Right ventricle myocardium inferior (tissue), 1 donor: Measurements from ENCODE around the gene ZNF227. TPM values are rescaled to one million over a fixed set of nuclear protein-coding genes. Genes with fewer than 3 reads are reported as not detected.
"Not testable (repeated sequence)": the region's sequence is repeated elsewhere in the genome, so short reads cannot be mapped to it uniquely, and the experiment has no call there.

Experiments used
- ATAC-seq: fragments of 200-7000 bp; cut with Tn5 transposase; one replicate; pipeline ENCODE4 v1.9.1; 2020; ENCODE audit warnings: mild to moderate bottlenecking, moderate library complexity
- DNase-seq: peaks from one replicate; pipeline ENCODE4 v3.0.0; 2021; ENCODE audit errors: missing footprints
- intact Hi-C: fragments of 100-400 bp; cut with DNase I; formaldehyde crosslinking; loops from one replicate; pipeline ENCODE4 v1.11.0; 2022
- total RNA-seq: library from RNA; stranded (reverse); fragmentation: NEBNext Ultra II Directional; extraction: Animal tissue kit (Norgen Biotek cat#: 25700); gene quantifications from one replicate; pipeline ENCODE4 v1.2.1, GENCODE V29; 2021
- donor health status: DM: no; HTN: yes; CAD: no; lungs with severe emphysema.

Gene ZNF227
- total RNA-seq, 1 donor from 2014 or later = 13.1 TPM

DNA sequence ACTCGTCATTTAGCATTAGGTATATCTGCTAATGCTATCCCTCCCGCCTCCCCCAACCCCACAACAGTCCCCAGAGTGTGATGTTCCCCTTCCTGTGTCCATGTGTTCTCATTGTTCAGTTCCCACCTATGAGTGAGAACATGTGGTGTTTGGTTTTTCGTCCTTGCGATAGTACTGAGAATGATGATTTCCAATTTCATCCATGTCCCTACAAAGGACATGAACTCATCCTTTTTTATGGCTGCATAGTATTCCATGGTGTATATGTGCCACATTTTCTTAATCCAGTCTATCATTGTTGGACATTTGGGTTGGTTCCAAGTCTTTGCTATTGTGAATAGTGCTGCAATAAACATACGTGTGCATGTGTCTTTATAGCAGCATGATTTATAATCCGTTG lies 8.4 kb downstream of the ZNF227 start:
- ATAC-seq, DNase-seq, intact Hi-C loops: not testable (repeated sequence)

DNA sequence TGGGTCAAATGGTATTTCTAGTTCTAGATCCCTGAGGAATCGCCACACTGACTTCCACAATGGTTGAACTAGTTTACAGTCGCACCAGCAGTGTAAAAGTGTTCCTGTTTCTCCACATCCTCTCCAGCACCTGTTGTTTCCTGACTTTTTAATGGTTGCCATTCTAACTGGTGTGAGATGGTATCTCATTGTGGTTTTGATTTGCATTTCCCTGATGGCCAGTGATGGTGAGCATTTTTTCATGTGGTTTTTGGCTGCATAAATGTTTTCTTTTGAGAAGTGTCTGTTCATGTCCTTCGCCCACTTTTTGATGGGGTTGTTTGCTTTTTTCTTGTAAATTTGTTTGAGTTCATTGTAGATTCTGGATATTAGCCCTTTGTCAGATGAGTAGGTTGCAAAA lies 9.0 kb downstream of the ZNF227 start:
- DNase-seq, intact Hi-C loops, ATAC-seq: not testable (repeated sequence)

DNA sequence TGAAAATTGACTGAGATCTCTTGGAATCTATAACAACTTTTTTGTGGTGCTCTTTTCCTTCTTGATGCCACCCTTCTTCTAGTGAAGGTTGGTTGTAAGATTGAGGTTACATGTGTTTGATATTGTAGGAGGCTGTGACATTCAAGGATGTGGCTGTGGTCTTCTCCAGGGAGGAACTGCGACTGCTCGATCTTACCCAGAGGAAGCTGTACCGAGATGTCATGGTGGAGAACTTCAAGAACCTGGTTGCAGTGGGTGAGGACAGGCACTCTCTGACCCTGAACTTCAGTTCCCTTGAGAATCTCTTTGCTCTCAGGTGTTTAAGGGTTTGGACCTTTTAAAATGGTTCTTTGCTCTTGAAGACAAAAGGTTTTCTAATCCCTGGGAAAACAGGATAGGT lies 16.0 kb downstream of the ZNF227 start:
- no peak for DNase-seq
- intact Hi-C loops = no loop called here
- ATAC-seq = no peak

DNA sequence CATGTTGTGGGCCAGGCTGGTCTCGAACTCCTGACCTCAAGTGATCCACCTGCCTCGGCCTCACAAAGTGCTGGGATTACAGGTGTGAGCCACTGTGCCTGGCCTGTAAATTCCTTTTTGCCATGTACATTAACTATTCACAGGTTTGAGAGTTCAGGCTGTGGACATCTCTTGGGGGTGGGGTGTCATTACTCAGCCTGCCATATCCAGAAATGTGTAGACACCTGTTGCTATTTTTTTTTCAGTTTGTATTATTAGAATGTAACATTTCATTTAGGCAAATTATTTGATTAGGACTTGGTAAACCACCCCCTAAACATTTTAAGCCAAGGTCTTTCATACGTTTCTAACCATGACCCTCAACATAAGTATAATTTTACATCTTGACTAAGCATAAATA lies 20.5 kb downstream of the ZNF227 start:
- intact Hi-C loops = no loop called here

DNA sequence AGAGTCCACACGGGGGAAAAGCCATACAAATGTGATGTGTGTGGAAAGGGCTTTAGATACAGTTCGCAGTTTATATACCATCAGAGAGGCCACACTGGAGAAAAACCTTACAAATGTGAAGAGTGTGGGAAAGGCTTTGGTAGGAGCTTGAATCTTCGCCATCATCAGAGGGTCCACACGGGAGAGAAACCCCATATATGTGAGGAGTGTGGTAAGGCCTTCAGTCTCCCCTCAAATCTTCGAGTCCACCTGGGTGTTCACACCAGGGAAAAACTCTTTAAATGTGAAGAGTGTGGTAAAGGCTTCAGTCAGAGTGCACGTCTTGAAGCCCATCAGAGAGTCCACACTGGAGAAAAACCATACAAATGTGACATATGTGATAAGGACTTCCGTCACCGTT lies 24.1 kb downstream of the ZNF227 start:
- no peak for ATAC-seq
- intact Hi-C loops = no loop called here
- no peak for DNase-seq

More for the DNA sequence above, 20.5 kb downstream of the ZNF227 start:
- DNase-seq (no peak), ATAC-seq (no peak)

DNA sequence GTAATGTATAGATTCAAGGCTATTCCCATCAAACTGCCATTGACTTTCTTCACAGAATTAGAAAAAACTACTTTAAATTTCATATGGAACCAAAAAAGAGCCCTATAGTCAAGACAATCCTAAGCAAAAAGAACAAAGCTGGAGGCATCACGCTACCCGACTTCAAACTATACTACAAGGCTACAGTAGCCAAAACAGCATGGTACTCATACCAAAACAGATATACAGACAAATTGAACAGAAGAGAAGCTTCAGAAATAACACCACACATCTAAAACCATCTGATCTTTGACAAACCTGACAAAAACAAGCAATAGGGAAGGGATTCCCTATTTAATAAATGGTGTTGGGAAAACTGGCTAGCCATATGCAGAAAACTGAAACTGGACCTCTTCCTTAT lies 40.0 kb downstream of the ZNF227 start:
- intact Hi-C loops, ATAC-seq, DNase-seq: not testable (repeated sequence)

DNA sequence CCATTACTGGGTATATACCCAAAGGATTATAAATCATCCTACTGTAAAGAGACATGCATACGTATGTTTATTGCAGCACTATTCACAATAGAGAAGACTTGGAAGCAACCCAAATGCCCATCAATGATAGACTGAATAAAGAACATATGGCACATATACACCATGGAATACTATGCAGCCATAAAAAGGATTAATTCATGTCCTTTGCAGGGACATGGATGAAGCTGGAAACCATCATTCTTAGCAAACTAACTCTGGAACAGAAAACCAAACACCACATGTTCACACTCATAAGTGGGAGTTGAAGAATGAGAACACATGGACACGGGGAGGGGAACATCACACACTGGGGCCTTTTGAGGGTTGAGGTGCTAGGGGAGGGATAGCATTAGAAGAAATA lies 41.1 kb downstream of the ZNF227 start:
- intact Hi-C loops, ATAC-seq, DNase-seq: not testable (repeated sequence)

DNA sequence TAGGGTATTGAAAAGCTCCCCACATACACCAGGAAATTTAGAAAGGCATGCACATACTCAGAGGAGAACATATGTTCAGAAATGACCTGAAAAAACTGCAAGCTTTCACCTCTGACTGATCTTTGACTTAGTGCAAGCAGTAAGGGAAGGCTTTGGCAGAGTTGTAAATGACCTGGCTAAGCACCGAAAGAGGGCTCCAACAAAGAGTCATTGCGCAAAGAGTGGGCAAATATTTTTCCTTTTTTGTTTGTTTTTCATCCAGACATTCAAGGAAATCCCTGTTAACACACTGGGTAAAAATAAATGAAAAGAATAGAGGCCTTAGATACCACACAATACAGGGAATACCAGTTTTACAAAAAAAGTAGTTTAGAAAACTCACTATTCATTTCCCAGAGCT lies 42.2 kb downstream of the ZNF227 start:
- no peak for DNase-seq
- intact Hi-C loops = no loop called here
- ATAC-seq = no peak

DNA sequence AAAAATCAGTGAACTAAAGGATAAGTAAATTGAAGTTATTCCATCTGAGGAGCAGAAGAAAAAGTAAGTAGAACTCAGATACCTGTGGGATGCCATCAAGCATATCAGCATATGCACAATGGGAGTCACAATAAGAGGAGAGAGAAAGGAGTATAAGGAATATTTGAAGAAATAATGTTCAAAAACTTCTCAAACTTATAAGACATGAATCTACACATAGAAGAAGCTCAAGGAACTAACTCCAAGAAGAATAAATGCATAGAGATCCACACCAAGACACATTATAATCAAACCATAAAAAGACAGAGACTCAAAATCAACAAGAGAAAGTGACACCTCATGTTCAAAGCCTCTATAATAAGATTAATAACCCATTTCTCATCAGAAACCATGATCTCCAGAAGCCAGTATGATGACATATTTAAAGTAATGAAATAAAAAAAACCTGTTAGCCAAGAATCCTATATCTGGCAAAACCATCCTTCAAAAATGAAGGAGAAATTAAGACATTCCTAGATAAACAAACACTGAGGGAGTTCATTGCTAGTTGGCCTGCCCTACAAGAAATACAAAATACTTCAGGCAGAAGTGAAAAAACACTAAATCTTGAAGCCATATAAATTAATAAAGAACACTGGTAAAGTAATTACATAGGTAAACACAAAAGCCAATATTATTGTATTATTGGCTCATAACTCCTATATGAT lies 43.5 kb downstream of the ZNF227 start:
- intact Hi-C loops = no loop called here

DNA sequence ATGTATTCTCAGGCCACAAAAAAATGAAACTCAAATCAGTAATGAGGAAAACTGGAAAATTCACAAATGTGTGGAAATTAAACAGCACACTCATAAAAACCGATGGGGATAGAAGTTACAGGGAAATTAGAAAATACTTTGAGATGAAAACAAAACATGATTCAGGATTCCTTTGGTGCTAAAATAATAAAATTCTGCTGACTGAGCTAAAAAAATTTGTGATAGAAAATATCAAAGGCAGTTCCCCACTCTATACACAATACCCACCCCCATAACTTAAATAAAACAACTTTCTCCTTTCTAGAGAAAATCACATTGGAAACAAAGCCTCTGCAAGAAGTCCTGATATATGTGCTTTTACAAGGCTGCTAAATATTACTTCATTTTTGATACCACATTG lies 45.8 kb downstream of the ZNF227 start:
- ATAC-seq (no peak), DNase-seq (no peak)
- intact Hi-C loops = no loop called here

More for the DNA sequence above, 43.5 kb downstream of the ZNF227 start:
- ATAC-seq = no peak
- no peak for DNase-seq

DNA sequence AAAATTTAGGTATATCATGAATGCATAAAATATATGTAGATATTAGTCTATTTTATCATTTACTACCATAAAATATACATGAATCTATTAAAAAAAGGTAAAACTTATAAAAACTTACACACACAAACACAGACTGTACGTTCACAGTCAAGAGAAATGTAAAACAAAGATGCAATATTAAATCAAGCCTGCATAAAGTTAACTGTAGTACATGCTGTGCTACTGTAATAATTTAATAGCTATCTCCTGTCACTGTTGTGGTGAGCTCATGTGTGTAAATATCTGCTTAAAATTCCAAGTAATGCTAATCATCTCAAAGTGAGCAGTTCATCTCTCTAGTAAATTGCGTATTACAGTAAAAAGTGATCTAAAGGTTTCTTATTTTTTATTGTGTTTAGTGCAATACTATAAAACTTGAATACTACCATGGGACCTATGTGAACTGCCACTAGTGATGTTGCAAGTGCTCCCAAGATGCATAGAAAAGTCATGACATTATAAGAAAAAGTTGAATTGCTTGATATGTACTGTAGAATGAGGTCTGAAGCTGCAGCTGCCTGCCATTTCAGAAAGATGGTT lies 46.6 kb downstream of the ZNF227 start:
- ATAC-seq (no peak), DNase-seq (no peak)
- intact Hi-C loops = no loop called here

DNA sequence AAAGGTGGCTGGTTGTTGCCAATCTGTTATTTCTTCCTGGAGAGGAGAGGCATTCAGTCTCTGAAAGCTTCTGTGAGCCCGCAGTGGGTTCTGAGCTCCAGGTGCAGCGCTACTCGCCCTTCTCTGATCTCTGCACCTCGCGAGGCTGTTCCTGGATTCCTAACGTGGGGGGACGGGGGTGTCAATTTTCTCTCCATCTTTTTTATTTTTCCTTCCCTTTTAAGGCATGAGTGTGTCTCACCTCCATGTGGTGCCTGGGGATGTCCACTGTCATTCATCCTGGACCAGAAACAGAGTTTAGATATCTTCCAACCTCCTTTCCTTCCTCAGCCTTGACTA lies 48.0 kb downstream of the ZNF227 start:
- ATAC-seq (no peak), DNase-seq (no peak)
- intact Hi-C loops = no loop called here

DNA sequence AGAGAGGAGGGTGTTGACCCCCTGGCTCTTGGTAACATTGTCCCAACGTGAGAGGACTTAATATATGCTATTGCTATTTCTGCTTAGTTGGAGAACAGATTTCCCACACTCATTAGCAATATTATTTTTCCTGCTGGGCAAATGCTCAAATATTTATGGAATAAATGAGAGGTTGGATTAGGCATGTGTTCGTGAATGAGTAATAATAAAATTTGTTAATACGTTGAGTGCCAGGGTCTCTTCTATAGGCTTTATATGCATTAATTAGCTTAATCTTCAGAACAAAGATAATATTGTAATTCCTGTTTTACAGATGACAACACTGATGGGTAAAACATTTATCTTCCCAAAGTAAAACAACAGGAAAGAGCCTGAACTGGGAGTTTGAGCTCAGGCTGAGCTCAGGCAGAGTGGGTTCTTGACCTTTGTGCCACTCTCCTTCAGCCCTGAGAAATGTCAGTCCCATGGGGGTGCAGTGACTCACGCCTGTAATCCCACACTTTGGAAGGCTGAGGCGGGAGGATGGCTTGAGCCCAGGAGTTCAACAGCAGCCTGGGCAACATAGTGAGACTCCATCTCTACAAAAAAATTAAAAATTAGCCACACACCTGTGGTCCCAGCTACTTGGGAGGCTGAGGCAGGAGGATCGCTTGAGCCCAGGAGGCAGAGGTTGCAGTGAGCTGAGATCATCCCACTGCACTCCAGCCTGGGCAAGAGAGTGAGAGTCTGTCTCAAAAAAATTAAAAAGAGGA lies 48.5 kb downstream of the ZNF227 start:
- DNase-seq = no peak
- ATAC-seq = no peak
- intact Hi-C loops = no loop called here

DNA sequence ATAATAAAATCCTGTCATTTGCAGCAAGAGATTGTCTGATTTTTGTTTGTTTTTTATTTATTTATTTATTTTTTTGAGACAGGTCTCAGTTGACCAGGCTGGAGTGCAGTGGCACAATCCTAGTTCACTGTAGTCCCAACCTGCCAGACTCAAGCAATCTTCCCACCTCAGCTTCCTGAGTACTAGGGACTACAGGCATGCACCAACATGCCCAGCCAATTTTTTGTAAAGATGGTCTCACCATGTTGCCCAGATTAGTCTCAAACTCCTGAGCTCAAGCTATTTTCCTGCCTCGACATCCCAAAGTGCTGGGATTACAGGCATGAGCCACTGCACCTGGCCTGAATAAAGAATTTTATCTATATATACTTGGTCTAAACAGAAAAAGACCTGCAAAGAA lies 65.0 kb downstream of the ZNF227 start:
- no peak for ATAC-seq
- no peak for DNase-seq
- intact Hi-C loops = no loop called here

DNA sequence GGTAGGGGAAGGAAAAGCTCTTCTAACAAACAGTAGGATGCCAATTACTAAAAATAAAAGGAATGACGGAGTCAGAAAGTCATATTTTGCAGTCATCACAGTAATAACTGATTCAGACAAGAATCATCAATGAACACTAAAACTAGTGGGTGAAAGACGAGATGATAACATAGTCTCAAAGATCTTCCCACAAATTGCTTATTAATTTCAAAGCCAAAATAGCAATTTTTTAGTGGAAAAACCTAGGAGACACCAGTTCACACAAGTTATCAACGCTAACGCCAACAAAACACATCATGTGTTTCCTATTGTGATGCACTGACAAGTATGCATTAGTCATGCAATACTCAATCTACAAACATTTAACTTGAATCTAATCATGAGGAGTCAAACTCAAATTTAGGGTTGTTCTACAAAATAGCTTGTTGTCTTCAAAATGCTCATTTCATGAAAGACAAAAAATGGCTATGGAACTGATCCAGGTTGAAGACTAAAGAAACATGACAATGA lies 65.9 kb downstream of the ZNF227 start:
- intact Hi-C loops = no loop called here
- ATAC-seq = no peak
- no peak for DNase-seq

DNA sequence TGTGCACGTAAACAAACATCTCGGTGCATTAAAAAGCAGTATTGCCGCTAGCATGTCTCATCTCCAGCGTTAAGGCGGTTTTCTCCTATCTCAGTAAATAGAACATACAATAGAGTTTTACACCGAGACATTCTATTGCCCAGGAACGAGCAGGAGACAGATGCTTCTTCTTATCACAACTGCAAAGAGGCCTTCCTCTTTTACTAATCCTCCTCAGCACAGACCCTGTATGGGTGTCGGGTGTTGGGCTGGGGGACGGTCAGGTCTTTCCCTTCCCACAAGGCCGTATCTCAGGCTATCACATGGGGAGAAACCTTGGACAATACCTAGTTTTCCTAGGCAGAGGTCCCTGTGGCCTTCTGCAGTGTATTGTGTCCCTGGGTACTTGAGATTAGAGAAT lies 68.6 kb downstream of the ZNF227 start:
- intact Hi-C loops = no loop called here
- DNase-seq (no peak), ATAC-seq (no peak)

DNA sequence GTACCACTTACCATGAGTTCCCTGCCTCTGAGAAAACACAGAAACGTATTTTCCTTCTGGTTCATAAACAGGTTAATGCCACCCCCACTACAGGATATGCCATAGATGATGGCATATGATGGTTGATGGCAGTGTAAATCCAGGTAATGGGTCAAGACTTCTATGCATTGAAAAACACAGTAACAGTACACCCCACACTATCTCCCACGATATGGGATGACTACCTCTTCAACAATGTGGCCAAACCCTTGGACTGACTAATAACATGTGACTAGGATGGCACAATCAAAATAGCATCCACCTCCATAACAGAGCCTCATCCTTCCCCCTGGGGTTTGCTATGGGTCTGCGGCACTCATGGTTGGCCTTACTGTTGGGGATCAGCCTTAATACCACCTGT lies 70.5 kb downstream of the ZNF227 start:
- intact Hi-C loops = no loop called here
- no peak for DNase-seq
- no peak for ATAC-seq

DNA sequence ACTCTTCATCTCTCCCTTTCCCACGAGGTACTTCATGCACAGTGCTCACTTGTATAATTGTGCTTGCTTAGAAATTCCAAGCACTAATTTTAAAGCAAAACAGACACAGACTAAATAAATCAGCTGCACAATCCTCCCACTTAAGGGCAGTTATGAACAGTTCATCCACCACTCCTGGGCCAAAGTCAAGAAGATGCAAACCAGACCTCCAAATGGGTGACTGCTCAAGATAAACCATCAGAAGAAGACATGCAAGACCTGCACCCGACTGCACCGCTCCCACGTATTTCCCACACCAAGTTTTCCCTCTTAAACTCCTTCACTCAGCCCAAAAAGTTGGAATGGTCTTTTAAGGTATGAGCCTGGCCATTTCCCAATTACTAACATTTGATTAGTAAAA lies 72.6 kb downstream of the ZNF227 start:
- intact Hi-C loops = no loop called here
- ATAC-seq (no peak), DNase-seq (no peak)
